CD4-positive, alpha-beta T cell treated with Interleukin-17A for 4 hours (primary cell): ENCODE measurements around the gene EN2.
A peak's percentile ranks its signal among the peaks of the same experiment; 100 is the strongest.

ENCODE experiments used
- DNase-seq: peaks from one replicate; pipeline ENCODE4 v3.0.0-alpha.2; 2020; ENCODE audit warnings: mixed read lengths

Gene EN2

GRCh38 chr7:155458111-155458877 is at the start of gene EN2:
Gene EN2 (plus strand): TSS chr7:155458129. CDS start chr7:155458378, 249 bp downstream.
- DNase-seq = no peak

DNA sequence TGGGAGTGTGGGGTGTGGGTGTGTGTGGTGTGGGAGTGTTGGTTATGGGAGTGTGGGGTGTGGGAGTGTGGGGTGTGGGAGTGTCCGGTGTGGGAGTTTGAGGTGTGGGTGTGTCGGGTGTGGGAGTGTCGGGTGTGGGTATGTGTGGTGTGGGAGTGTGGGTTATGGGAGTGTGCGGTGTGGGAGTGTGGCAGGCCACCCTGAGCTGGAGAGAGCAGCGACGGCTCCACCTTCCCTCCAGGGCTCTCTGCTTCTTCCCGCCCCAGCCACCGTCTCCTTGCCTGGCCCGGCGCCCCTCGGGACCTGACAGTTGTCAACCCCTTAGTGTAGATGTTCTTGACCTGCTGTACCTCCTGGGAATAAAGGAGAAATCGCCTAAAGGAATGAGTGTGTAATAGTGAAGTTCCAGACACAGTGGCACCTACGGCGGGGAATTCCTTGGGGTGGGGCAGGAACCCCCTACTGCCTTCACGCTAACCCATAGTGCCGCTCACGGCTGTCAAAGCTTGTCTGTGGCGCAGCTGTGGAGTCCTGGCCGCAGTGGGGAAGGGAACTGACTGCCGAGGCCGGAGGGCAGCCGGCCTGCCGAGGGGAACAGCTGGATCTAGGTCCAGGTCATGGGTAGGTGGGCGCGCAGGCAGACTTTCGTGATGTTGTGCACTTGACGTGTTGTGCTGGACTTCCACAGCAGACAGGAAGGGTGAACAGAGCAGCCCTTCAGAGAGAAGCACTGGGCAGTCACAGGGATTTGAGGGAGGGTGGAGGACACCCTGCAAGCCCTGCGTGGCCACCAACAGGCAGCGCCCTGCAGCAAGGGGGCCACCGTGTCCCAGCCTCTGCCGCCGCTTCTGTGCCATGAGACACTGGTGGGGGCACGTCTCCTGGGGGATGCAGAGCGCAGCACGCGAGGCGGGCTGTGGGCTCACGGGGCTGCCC is 49.0 kb upstream of the EN2 start:
- no peak for DNase-seq

- no peak for DNase-seq
These were observed 47.9 kb upstream of the EN2 start for GRCh38 chr7:155409980-155410379.

DNA sequence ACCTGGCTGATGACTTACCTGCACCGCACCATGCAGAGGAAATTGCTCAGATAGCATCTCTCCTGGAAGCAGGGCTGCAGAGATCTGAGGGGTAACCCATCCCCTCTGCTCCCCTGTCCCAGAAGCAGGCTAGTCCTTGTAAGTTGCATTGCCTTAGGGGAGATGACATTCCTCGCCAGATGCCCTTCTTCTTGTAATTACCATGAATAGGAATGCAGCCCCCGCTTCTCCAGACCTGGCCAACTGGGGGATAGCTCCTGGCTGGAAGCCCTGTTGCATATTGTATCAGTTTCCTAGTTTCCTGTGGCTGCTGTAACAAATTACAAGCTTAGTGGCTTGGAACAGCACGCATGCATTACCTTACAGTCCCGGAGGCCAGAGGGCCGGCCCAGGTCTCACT is 47.5 kb upstream of the EN2 start:
- no peak for DNase-seq

DNA sequence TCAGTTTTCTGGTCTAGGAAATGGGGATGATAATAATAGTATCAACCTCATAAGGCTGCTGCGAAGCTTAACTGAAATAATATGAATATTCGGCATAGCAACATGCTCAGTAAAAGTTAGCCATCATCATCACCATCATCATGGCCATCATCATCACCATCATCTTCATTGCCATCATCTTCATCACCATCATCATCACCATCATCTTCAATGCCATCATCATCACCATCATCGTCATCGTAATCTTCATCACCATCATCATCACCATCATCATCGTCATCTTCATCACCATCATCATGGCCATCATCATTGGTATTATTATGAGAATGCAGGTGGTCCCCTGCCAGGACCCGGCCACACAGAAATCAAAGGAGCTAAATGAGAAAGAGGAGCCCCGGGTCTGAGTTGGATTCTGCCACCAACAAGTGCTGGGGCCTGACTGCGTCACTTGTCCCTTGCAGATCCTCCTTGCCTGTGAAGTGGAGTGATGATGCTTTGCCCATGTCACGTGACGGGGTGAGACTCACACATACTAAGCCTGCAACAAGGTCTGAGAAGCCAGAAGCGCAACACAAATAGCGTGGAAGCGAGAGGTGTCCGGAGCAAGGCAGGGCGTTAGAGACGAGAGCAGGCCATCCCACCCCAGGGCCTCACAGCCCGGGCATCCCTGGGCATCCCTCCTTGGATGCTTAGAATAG is 46.1 kb upstream of the EN2 start:
- no peak for DNase-seq

- DNase-seq = peak; percentile 41
These were observed 45.3 kb upstream of the EN2 start for GRCh38 chr7:155412416-155413253.

GRCh38 chr7:155414547-155415492 is 43.1 kb upstream of the EN2 start:
- DNase-seq = no peak

DNA sequence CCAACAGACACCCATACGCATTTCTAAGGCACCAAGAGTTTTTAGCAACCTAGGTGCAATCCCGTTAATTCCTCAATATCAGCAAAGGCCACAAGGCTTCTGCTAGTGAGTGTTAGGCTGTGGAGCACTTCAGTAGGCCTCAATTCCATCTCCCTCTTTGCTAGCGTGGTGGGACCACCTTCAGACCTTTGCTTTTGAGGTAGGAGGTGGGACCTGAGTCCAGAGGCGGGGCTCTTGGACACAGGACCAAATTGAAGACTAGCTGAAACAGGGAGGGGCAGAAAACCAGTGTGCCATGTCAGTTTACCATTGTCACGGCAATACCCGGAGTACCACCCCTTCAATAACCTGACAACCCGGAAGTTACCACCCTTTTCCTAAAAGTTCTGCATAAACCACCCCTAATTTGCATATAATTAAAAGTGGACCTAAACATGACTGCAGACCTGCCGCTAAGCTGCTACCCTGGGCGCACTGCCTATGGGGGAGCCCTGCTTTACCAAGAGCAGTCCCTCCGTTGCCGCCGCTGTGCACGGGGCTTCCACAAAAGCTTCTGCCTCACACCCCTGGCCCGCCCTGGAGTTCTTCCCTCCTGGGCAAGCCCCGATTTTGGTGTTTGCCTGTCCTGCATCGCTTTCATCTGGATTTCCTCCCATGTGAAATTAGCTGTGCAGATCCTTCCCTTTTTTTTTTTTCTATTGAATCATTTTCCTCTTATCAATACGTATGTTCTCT is 41.1 kb upstream of the EN2 start:
- DNase-seq = no peak

GRCh38 chr7:155418304-155418703 is 39.6 kb upstream of the EN2 start:
- DNase-seq = no peak

- DNase-seq = no peak
These were observed 38.8 kb upstream of the EN2 start for GRCh38 chr7:155418941-155419755.

DNA sequence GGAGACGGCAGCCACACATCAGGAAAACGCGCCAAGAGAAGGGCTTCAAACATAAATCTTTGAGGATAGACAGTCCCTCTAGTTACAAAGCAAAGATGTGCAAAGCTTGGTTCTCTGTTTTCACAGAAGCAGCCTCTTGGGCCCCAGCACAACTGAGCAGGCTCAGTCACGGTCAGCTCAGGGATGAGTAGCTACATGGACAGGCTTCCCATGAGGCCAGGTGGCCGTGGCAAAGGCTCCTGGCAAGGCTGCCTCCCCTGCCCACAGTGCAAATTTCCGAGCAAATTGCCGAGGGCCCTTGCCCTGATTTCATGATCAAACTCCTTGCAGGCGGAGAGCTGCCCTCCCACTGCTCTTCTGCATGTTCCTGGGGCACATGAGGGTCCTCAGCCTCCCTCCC is 37.8 kb upstream of the EN2 start:
- DNase-seq = no peak

GRCh38 chr7:155422151-155422550 is 35.8 kb upstream of the EN2 start:
- no peak for DNase-seq

DNA sequence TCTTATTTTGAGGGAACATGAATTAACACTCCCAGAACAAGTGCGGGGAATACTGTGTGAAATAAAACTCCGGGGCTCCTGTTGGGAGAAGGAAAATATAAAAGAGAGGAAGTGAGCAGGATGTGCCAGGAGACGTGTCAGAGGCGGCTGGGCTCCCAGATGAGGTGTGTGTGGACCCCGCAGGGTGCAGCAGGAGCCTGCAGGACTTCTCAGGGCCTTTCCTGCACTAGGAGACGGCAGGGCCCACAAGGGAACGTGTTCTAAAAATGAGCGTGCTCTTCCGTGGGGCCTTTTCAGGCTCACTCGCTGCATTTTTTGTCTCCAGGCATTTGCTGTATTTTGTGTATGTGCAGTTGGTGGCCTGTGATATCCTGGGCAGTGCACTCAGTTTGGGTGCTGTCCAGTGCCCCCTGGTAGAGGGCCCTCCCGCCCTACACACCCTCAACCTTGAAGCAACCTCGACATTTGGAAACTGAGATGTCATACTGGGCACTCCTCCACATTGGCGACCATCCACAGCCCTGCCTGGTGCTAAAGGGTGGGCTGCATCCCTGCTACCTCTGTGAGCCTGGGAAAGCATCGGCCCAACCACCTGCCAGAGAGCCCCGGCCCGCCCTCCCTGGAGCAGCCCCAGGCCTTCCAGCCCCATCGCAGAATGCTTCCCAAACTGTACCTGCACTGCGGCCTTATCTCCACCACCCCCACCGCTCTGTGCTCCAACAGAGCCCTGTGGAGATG is 35.2 kb upstream of the EN2 start:
- no peak for DNase-seq

GRCh38 chr7:155423337-155424285 is 34.3 kb upstream of the EN2 start:
- no peak for DNase-seq

GRCh38 chr7:155424301-155425010 is 33.5 kb upstream of the EN2 start:
- no peak for DNase-seq

GRCh38 chr7:155425011-155425340 is 33.0 kb upstream of the EN2 start:
- no peak for DNase-seq

GRCh38 chr7:155425887-155426286 is 32.0 kb upstream of the EN2 start:
- no peak for DNase-seq
